ENCODE measurements around the gene RAPGEF4.

DNA sequence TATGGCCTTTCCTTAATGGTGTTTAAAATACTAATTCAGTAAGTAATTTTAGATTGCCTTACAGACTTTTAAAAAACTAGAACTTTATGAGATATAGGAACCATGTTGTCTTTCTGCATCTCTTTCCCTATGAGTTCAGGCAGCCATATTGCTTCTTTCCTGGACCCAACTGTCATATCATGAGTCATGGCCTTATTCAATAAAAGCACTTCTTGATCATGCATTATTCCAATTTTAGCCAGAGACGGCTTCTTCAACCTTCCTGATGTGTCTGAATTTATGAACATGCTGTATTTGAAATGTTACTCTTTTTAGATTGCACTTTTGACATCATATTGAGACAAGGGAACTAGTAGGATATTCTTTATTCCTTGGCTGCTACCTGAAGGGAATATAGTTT is 274.6 kb downstream of the RAPGEF4 start:
- no peak for TF ChIP-seq POLR2A (IDR thresholded peaks at IDR 0.05; ENCODE audit: low read depth)
- TF ChIP-seq, protein P1, sequence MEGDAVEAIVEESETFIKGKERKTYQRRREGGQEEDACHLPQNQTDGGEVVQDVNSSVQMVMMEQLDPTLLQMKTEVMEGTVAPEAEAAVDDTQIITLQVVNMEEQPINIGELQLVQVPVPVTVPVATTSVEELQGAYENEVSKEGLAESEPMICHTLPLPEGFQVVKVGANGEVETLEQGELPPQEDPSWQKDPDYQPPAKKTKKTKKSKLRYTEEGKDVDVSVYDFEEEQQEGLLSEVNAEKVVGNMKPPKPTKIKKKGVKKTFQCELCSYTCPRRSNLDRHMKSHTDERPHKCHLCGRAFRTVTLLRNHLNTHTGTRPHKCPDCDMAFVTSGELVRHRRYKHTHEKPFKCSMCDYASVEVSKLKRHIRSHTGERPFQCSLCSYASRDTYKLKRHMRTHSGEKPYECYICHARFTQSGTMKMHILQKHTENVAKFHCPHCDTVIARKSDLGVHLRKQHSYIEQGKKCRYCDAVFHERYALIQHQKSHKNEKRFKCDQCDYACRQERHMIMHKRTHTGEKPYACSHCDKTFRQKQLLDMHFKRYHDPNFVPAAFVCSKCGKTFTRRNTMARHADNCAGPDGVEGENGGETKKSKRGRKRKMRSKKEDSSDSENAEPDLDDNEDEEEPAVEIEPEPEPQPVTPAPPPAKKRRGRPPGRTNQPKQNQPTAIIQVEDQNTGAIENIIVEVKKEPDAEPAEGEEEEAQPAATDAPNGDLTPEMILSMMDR (IDR thresholded peaks at IDR 0.05) = no peak
- TF ChIP-seq POLR2AphosphoS5 (IDR thresholded peaks at IDR 0.05) = no peak

Data from esophagus muscularis mucosa (tissue), 3 donors.